GM18508 (cell line): ENCODE data around the gene TBC1D24.

ENCODE experiments used
- ATAC-seq: cut with Tn5 transposase; IDR thresholded peaks from one replicate; pipeline ENCODE4 v1.9.1; 2021; ENCODE audit warnings: moderate number of reproducible peaks; ENCODE audit not compliant: insufficient read depth, unreplicated experiment

TBC1D24 gene

GRCh38 chr16:2514333-2515179 is 39.6 kb downstream of the TBC1D24 start:
- no peak for ATAC-seq

DNA sequence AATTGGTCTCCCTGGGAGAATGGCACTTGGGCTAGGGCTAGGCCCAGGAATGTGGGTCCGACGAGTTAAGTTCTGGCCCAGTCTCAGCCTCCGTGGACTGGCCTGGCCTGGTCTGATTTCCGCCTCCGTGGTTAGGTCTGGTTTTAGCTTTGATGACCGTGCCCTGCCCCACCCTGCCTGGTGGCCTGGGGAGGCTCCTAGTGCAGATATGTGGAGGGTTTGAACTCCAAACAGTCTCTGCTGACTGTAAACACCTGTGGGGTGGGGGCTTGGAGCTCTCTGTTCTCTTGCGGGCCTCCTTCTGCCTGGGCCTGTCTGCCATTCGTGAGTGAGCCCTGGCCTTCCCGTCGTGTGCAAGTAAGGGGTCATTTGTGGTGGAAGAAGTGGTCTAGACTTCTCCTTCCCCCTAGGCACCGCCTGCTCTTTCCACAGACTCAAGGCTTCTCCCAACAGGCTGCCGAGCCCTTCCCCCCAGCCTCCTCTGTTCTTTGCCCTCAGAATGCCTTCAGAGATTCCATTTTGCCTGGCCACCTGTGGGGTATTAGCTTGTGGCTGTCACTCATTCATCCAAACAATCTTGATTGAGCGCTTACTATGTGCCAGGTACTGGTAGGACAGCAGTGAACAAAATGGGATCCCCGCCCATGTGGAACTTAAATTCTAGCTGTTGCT is 40.4 kb downstream of the TBC1D24 start:
- no peak for ATAC-seq

DNA sequence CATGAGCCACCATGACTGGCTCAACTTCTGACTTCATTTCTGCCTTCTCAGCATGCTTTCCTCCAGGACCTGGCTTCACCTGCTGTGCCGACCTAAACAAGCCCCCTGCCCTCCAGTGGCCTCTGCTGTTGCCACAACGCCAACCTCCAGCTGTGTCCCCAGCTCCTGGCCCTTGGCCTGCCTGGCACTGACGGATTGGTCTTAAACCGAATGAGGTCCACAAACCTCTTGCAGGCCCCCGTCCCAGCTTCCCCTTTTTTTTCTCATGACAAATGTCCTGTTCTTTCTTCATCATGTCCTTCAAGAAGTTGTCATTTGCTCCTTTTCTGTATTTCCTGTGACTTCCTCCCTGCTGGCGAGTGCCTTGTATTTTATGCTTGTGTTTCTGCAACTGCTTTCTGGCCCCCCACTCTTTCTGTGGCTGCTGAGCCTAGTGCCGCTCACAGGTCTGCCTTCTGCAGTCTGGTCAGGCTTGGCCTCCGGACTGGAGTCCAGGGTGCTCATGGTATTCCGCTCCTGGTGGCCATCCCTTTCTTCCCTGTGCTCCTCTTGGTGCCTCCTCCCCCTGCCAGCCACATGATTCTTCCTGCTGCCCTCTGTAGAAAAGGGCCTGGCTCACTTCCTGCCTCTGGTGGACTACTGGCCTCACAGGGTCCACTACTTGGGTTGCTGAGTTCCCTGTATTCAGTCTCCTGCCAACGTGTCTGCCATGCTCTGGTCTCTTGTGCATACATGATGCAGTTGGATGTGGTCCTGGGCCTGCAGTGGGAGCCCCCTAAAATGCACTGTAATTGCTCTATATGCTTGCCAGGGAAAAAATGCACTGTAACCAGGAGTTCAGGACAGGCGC is 41.7 kb downstream of the TBC1D24 start:
- ATAC-seq: no peak

DNA sequence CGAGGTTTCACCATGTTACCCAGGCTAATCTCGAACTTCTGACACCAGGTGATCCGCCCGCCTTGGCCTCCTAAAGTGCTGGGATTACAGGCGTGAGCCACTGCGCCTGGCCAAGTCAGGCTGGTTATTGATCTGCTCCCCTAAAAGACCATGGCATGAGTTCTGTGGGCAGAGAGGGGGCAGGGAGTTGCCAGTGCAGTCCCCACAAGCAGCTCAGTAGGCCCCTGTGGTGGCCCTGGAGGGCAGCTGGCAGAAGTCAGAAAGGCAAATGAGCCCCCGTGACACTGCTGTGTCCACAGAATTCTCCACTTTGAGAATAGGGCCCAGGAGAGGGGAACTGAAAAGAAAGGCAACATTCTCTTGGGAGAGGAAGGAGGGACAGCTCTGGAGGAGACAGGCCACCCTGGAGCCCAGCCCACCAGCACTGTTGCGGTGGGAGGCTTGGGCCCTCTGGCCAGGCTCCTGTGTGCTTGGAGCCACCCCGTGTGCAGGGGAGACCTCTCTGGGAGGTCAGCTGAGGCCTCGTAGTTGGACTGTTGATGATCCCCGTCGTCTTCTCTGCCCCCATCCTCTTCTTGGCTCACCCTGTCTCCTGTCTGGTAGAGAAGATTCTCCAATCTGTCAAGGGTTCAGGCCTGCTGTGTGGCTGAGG is 43.2 kb downstream of the TBC1D24 start:
- no peak for ATAC-seq

GRCh38 chr16:2518823-2519710 is 44.1 kb downstream of the TBC1D24 start:
- ATAC-seq: no peak

DNA sequence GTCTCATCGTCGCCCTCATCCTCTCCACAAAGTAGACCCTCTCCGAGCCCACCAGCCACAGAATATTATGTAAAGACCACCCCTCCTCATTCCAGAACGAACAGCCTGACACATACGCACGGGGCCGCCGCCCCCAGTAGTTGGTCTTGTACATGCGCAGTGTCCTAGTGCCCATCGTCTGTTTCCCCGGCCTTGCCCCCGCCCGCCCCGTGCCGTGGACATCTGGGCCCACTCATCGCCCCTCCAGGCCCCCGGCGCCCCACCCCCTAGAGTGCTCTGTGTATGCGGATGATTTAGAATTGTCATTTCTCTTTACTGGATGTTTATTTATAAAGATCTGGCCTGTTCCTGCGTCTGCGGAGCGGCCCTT is 44.8 kb downstream of the TBC1D24 start:
- ATAC-seq: no peak

DNA sequence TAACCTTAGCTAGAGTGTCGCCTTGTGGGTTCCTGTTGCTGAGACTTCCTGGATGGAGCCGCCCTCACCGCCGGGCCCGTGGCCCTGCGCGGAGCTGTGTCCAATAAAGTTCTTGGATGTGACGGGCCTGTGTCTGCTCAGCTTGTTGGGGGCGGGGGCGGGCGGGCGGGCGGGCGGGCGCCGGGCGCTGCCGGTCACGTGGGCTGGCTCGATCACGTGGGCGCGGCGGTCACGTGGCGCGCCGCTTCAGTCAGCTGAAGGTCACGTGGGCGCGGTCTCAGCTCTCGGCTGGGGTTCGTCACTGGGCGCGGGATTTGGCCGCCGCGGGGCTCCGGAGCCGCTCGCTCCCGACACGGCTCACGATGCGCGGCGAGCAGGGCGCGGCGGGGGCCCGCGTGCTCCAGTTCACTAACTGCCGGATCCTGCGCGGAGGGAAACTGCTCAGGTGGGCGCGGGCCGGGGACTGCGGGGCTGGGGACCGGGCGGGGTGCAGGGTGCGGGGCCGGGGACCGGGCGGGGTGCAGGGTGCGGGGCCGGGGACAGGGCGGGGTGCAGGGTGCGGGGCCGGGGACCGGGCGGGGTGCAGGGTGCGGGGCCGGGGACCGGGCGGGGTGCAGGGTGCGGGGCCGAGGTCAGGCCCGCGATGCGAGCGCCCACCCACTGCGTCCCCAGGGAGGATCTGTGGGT is 45.3 kb downstream of the TBC1D24 start, which contains the start of gene AMDHD2:
Gene AMDHD2, plus strand, starts transcription at position 275 of the 687 bp plus-strand sequence. Its CDS starts 88 bp downstream, at position 363.
- no peak for ATAC-seq

GRCh38 chr16:2520784-2521531 is 46.0 kb downstream of the TBC1D24 start:
- no peak for ATAC-seq

- no peak for ATAC-seq
Observed at GRCh38 chr16:2523801-2524231, 48.9 kb downstream of the TBC1D24 start.

DNA sequence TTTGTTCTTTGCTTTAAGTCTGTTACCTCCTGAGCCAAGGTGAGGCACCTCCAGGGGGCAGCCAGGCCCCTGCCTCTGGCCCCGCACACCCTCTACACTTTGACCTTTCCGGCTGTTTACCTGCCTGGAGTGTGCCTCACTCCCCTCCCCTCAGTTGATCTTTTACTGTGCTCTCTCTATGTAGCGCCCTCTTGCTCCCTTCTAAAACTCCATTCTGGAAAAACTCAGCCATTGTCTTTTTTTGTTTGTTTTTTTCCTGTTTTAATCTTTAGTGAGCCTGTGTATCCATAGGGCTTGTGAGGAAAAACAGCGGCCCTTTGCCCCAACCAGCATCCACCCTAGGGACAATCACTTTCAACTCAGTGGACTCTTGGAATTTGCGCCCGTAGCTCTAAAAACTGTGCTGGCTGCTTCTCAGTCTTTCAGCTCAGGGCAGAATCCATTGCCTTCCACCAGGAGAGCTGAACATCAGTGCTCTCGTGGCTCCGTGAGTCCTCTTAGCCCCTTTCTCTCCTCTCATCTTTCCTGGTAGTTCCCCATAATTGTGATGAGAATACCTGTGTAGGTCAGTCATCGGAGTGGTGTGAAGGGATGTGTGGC is 49.5 kb downstream of the TBC1D24 start:
- ATAC-seq: no peak

DNA sequence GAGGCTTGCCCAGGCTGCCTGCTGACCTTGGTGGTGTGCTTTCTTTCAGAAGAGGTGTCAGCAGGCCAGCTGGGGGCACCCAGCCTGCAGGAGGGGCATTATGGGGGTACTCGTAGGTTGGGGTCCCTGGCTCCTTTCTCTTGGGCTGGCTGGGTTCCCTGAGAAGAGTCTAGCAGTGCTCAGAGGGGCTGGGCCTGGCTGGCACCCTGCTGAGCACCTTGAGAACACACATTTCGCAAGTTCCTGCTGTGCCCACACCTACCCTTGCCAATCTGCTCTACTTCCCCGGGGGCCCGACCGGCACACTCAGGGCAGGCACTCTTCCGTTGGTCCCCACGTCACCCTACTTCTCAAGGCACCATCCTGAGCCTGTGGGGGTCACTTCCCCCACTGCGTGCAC is 51.2 kb downstream of the TBC1D24 start:
- no peak for ATAC-seq

GRCh38 chr16:2527071-2527783 is 52.3 kb downstream of the TBC1D24 start:
- no peak for ATAC-seq

DNA sequence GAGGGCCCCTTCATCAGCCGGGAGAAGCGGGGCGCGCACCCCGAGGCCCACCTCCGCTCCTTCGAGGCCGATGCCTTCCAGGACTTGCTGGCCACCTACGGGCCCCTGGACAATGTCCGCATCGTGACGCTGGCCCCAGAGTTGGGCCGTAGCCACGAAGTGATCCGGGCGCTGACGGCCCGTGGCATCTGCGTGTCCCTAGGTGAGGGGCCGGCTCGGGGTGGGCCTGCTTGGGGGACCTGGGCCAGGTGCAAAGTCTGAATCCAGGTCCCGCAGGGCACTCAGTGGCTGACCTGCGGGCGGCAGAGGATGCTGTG is 52.8 kb downstream of the TBC1D24 start:
- ATAC-seq: no peak

DNA sequence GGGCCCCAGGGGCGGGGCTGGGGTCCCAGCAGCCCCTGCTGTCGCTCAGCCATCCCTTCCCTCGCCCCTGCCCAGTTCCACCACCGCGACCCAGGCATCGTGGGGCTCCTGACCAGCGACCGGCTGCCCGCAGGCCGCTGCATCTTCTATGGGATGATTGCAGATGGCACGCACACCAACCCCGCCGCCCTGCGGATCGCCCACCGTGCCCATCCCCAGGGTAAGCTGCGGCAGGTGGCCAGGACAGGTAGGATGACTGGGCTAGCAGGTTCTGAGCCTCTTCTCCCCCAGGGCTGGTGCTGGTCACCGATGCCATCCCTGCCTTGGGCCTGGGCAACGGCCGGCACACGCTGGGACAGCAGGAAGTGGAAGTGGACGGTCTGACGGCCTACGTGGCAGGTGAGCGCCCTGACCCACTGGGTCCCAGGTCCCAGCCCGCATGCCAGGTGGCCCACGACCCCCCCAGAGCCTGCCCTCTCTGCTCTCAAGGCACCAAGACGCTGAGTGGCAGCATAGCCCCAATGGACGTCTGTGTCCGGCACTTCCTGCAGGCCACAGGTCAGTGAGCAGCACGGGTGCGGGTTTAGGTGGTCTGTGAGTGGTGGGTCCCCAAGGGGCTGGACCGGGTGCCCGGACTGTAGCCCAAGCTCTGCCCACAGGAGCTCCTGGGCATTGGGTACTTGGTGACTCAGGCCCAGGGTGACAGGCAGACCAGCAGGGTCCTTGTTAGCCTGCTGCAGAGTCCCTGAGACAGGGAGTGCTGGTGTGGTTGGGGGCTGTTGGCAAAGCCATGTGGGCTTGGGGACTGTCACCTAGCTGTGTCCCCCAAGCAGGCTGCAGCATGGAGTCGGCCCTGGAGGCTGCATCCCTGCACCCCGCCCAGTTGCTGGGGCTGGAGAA is 53.5 kb downstream of the TBC1D24 start:
- ATAC-seq: no peak

- no peak for ATAC-seq
Observed at GRCh38 chr16:2529061-2529931, 54.4 kb downstream of the TBC1D24 start.
